ENCODE measurements around the gene SIAE. TPM values are rescaled to one million over a fixed set of nuclear protein-coding genes. Genes with fewer than 3 reads are reported as not detected.

SIAE gene
- total and polyA plus RNA-seq, 8 donors: 1.2 to 22.6 (median 10.2) TPM

- Histone ChIP-seq H3K36me3 (peaks cover 4 to 45% (median 39%) of the 10 kb centered on the region in 4 donors), H3K4me1 (no peaks in the 10 kb centered on the region), H3K27ac (no peak overlapping the region), H3K27me3 (no peaks in the 10 kb centered on the region), H3K9me3 (no peaks in the 10 kb centered on the region), H3K4me3 (no peak overlapping the region)
- intact Hi-C loops (cut with DNase I; ENCODE audit: low total_unique reads): no loop called here
- WGBS, 5 donors: 57 to 66% (median 63%) methylated on average over 16 of the region's 16 CpGs
- TF ChIP-seq CTCF (IDR thresholded peaks at IDR 0.05): no peak
- no peak for TF ChIP-seq POLR2AphosphoS5 (IDR thresholded peaks at IDR 0.05)
- TF ChIP-seq EP300 (IDR thresholded peaks at IDR 0.05): no peak
- no peak for TF ChIP-seq POLR2A (IDR thresholded peaks at IDR 0.05)
- peak in 1 of 2 donors; percentile 49 for DNase-seq
Observed at GRCh38 chr11:124656774-124657630, 16.5 kb downstream of the SIAE start.

DNA sequence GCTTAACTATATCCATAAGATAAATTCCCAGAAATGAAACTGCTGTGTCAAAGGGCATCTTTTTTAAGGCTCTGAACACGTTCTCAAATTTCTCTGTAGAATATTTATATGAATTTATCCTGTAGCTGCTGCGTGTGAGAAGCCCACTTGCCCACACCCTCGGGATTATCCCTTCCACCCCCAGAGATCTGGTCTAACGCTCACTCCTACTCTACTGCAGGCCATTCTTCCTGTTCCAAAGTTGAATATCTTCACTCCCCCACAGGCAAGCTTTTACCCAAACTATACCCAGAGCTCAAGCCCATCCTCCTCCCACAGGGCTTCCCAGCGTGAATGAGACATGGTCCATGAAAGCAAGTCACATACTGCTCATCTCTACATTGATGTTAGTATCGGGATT, 24.9 kb downstream of the SIAE start:
- intact Hi-C loops (cut with DNase I; ENCODE audit: low total_unique reads): no loop called here
- Histone ChIP-seq H3K4me1 (peaks cover 0 to 8% (median 6%) of the 10 kb centered on the region in 4 donors), H3K9me3 (no peaks in the 10 kb centered on the region), H3K27ac (no peak overlapping the region), H3K27me3 (no peaks in the 10 kb centered on the region), H3K36me3 (peaks cover 4 to 51% (median 45%) of the 10 kb centered on the region in 4 donors), H3K4me3 (no peak overlapping the region)
- no peak for TF ChIP-seq EP300 (IDR thresholded peaks at IDR 0.05)
- TF ChIP-seq POLR2A (IDR thresholded peaks at IDR 0.05): no peak
- no peak for TF ChIP-seq POLR2AphosphoS5 (IDR thresholded peaks at IDR 0.05)
- no peak for TF ChIP-seq CTCF (IDR thresholded peaks at IDR 0.05)
- DNase-seq: no peak
- WGBS, 5 donors: 77 to 80% (median 78%) methylated on average over 6 of the region's 6 CpGs

GRCh38 chr11:124646148-124646547, 27.4 kb downstream of the SIAE start:
- intact Hi-C loops (cut with DNase I; ENCODE audit: low total_unique reads): no loop called here
- WGBS, 5 donors: 75 to 90% (median 82%) methylated on average over 3 of the region's 3 CpGs

GRCh38 chr11:124644426-124645280, 28.9 kb downstream of the SIAE start:
- no peak overlapping the region for H3K27ac ChIP-seq
- TF ChIP-seq EP300 (IDR thresholded peaks at IDR 0.05) (no peak), CTCF (IDR thresholded peaks at IDR 0.05) (peak in 5 of 7 experiments; percentile 55 to 82 (median 73))
- peak overlapping the region in 3 of 4 donors; percentile 19 to 22 (median 20) for H3K4me3 ChIP-seq
- H3K27me3 ChIP-seq: no peaks in the 10 kb centered on the region
- peak; percentile 57 to 87 for DNase-seq
- H3K9me3 ChIP-seq: no peaks in the 10 kb centered on the region
- intact Hi-C loops (cut with DNase I; ENCODE audit: low total_unique reads): no loop called here
- H3K36me3 ChIP-seq: peaks cover 0 to 27% (median 18%) of the 10 kb centered on the region in 4 donors
- peaks cover 0 to 8% (median 6%) of the 10 kb centered on the region in 4 donors for H3K4me1 ChIP-seq
- 20 to 24% (median 21%) methylated on average over 16 of the region's 16 CpGs for WGBS, 5 donors

More at GRCh38 chr11:124646148-124646547, 27.4 kb downstream of the SIAE start:
- no peak overlapping the region for H3K4me3 ChIP-seq
- peaks cover 0 to 29% (median 26%) of the 10 kb centered on the region in 4 donors for H3K36me3 ChIP-seq
- TF ChIP-seq EP300 (IDR thresholded peaks at IDR 0.05) (no peak), POLR2AphosphoS5 (IDR thresholded peaks at IDR 0.05) (no peak)
- H3K4me1 ChIP-seq: peaks cover 0 to 8% (median 6%) of the 10 kb centered on the region in 4 donors
- no peak overlapping the region for H3K27ac ChIP-seq
- no peaks in the 10 kb centered on the region for H3K27me3 ChIP-seq
- no peaks in the 10 kb centered on the region for H3K9me3 ChIP-seq
- DNase-seq: no peak

Data from stomach (tissue), 9 donors.